Measurements from ENCODE around the gene ABCC5.

DNA sequence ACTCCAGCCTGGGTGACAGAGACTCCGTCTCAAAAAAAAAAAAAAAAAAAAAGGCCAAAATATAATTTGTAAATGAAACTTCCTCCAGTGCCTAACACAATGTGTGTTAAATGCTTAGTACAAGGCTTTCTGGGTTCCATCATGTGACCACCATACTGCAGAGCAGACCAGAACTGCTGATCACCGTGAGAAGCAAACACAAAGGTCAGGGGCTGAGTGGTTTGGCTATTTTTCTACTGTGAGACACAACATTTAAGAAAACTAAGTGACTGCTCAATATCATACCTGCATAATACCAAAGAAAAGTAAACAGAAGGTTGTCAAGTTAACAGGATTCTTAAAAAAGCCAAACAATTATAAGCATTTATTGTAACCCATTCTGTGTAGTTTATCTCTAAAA lies 13.2 kb downstream of the ABCC5 start:
- TF ChIP-seq CTCF (tag by site-specific recombination; IDR thresholded peaks at IDR 0.05) (no peak), PATZ1 (tag by site-specific recombination; IDR thresholded peaks at IDR 0.05) (no peak), ZNF488 (tag by site-specific recombination; IDR thresholded peaks at IDR 0.05) (no peak), ZNF600 (tag by site-specific recombination; IDR thresholded peaks at IDR 0.05) (no peak), GLI2 (tag by site-specific recombination; IDR thresholded peaks at IDR 0.05; ENCODE audit: borderline replicate concordance, low read depth) (no peak), ZNF660 (tag by site-specific recombination; IDR thresholded peaks at IDR 0.05) (no peak)
- TF ChIP-seq, protein P1, sequence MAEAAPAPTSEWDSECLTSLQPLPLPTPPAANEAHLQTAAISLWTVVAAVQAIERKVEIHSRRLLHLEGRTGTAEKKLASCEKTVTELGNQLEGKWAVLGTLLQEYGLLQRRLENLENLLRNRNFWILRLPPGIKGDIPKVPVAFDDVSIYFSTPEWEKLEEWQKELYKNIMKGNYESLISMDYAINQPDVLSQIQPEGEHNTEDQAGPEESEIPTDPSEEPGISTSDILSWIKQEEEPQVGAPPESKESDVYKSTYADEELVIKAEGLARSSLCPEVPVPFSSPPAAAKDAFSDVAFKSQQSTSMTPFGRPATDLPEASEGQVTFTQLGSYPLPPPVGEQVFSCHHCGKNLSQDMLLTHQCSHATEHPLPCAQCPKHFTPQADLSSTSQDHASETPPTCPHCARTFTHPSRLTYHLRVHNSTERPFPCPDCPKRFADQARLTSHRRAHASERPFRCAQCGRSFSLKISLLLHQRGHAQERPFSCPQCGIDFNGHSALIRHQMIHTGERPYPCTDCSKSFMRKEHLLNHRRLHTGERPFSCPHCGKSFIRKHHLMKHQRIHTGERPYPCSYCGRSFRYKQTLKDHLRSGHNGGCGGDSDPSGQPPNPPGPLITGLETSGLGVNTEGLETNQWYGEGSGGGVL (tag by site-specific recombination; IDR thresholded peaks at IDR 0.05): no peak
- TF ChIP-seq, protein P2, sequence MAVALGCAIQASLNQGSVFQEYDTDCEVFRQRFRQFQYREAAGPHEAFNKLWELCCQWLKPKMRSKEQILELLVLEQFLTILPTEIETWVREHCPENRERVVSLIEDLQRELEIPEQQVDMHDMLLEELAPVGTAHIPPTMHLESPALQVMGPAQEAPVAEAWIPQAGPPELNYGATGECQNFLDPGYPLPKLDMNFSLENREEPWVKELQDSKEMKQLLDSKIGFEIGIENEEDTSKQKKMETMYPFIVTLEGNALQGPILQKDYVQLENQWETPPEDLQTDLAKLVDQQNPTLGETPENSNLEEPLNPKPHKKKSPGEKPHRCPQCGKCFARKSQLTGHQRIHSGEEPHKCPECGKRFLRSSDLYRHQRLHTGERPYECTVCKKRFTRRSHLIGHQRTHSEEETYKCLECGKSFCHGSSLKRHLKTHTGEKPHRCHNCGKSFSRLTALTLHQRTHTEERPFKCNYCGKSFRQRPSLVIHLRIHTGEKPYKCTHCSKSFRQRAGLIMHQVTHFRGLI (tag by site-specific recombination; IDR thresholded peaks at IDR 0.05): no peak
